ENCODE results near the gene MYPOP. TPM values are rescaled to one million over a fixed set of nuclear protein-coding genes. Genes with fewer than 3 reads are reported as not detected.

The MYPOP gene, protein sequence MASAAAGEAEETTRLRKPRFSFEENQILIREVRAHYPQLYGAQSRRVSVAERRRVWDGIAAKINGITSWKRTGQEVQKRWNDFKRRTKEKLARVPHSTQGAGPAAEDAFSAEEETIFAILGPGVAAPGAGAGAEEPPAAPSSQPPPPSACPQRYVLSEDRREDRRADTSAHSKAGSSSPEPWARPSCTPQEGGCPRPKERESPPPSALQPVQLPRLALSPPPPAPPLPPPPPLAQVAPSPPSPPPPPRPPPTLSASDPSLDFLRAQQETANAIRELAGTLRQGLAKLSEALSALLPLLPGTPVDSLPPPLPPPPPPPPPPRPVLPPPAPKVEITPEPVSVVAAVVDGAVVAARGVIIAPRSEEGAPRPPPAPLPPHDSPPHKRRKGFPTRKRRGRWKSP
- total RNA-seq: 1.1 TPM

DNA sequence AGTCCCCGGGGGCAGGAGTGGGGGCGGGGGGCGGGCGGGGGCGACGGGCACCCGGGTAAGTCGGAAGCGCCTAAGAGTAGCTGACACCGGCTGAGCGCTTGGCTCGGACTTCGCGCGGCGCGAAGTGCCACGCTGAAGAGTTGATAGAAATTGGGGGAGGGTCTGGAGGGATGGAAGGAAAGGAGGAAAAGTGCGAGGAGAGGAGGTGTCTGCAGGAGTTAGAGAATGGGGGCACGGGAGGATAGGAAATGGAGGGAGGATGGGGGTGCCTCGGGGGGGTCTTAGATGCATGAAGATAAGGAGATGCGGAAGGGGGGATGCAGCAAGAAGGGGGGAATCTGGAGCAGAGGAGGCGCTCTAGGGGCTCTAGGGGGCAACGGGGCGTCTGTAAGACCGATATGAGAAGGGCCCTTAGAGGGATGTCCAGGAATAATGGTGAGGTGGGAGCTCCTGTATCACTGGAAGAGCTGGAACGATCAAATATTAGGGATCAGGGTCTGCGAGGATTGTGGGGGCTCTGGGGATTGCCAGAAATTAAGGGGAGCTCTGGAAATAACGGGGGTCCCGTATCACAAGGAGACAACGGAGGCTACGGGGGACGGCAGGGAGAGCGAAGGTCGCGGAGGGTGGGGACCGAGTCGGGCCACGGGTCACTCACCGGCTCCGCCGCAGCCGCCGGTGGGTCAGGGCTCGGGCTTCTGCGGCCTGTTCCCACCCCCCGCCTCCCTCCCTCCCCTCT is at the start of gene MYPOP:
Gene MYPOP (minus strand): TSS at position 702 of the 739 bp plus-strand sequence. CDS start 840 bp downstream, outside the sequence.
- no peak for DNase-seq

DNA sequence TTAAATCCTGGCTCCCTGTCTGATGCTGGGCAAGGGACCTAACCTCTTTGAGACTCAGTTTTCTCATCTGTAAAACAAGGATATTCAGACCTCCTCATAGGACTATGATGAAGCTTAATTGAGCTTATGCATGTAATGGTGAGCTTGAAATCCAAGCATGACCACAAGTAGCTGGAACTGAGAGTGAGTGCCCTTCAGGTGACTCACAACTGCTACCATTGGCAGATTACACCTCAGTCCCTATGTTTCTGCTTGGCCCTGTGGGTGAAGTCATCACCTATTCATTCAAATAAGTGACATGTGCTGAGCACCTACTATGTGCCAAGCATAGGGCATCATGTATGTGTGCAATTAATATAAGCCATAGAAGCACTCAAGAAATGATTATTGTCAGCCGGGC is 45.5 kb upstream of the MYPOP start:
- DNase-seq: no peak

DNA sequence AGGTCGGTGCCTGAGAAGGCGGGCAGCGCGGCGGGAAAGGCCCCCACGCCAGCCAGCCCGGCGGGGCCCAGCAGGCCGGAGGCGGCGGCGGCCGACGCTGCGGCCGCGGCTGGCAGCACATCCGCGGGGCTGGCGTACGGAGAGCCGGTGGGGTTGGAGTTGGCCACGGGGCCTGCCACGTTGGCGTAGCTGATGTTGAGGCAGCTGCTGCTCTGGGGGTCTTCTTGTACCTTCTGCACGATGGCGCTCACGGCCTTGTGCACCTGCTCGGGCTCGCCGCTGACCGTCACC is 38.0 kb upstream of the MYPOP start:
- no peak for DNase-seq

DNA sequence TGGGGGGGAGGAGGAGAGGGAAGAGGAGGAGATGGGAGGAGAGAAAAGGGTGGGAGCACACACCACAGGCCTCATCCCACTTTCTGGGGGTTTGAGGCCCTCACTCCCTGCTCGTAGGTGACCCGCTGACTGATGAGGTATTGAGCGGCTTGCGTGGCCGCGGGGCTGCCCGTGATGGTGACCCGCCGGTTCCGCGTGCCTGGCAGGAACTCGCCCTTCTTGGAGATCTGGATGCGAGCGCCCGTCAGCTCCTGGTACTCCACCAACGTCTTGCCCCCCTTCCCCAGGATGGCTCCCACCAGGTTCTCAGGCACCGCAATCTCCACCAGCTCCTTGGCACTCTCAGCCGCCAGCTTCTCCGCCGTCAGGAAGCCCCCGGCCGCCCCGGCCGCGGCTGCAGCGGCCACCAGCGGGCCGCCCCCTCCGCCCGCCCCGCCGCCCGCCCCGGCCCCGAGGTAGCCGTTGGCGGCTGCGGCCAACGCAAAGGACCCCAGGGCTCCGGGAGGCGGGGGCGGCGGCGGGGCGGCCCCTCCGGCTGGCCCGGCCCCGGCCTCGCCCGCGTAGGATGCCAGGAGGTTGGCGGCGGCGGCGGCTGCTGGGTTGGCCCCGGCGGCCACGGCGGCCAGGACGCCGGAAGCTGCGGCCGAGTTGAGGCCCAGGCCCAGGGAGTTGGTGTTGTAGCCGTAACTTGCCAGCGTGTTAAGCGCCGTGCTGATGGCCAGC is 37.5 kb upstream of the MYPOP start:
- no peak for DNase-seq

DNA sequence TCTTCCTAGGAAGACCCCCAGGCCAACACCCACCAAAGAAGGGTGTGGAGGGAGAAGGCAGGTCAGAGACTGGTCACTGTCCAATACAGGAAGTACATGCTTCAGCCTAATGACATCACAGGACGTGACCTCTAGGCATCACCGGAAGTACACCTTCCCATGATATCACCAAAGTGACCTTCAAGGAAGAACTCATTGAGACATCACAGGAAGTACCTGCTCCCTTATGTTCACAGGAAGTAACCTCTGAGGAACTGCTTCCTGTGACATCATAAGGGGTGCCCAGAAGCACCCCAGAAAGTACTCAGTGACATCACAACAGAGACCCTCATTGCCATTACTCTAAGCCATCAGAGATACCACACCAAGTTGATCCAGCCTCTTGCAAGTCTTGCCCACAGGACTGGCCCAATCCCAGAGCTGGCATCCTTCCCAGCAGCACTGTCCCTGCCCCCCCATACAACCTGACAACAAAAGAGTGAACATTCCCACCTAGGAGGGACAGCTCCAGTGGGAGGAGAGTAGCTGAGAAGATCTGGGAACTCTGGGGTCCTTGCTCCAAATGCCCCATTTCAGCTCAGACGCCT is 36.4 kb upstream of the MYPOP start:
- no peak for DNase-seq

DNA sequence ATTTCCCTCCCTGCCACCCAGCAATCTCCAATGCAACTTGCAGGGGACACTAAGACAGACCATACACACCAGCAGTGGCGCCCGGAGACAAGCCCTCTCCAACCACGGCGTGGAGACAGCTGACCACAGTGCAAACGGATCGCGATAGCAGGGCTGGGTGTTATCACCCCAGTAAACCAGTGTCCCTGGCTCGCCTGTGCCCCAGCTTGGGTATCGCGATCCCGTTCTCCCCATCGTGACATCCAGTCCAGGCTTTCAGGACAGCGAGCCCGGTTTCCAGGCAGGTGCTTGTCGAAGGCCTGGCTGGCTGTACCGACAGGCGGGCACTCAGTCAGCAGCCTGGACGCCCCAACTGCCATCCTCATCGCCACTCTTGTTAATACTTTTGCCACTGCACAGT is 32.9 kb upstream of the MYPOP start:
- DNase-seq: no peak

DNA sequence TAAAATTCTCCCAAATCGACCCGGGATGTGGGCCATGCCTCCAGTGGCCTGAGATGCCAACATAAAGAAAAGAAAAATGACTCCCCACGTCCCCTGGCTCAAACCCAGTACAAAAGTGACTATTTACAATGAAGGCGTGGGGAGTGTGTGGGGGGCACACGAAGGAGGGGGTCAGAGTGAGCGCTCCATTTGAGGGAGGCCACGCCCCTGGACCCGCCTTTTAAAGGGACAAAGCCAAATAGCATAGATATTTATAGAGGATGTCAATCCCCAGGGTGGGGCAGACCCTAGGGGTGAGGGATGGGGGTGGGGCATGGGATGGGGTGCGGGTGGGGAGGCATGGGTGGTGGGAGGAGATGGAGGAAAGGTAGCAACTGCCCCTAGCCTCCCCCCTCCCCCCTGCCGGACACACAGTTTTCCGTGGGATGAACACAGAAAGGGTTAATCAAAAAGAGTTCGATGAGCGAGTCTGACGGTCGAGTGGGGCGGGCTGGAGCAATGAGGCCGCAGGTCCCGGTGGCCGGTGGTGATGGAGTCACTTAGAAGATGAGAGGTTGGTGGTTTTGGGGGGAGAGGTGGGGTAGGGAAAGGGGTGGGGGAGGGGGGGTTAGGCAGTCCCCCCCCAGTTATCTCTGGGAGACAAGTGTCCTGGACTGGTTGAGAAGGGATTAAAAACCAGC is 32.3 kb upstream of the MYPOP start:
- DNase-seq: no peak

DNA sequence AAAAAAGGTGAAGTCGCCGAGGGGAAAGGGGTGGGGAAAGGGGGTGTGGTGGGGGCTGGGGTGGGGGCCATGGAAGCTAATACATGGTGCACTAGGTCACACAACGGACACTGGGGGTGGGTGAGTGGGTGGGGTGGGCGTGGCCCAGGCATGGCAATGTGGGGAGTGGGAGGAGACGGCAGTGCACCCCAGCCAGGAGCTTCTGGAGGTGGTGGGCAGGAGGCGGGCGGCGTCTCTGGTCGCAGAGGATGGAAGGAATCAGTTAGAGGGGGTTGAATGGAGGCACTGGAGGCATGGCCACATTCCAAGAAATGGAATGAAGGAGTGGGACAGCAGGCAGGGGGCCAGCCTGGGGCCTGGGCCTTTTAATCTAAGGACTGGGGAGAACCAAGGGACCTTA is 31.3 kb upstream of the MYPOP start:
- DNase-seq: no peak

DNA sequence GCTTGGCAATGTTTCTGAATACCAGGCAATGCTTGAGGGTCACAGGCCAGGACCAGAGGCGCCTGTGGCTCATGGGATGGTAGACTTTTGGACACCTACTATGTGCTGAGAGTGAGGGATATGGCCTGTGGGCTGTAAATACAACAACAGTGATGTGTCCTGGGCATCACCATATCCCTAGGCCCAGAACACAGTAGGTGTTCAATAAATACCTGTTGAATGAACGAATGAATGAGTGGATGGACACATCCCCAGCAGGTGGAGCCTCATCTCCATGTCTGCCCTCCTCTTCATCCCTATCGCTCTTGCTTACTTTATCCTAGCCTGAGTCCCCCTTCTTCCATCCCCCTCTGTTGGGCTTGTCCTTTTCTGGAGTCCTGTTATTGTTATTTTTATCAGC is 28.6 kb upstream of the MYPOP start:
- no peak for DNase-seq

DNA sequence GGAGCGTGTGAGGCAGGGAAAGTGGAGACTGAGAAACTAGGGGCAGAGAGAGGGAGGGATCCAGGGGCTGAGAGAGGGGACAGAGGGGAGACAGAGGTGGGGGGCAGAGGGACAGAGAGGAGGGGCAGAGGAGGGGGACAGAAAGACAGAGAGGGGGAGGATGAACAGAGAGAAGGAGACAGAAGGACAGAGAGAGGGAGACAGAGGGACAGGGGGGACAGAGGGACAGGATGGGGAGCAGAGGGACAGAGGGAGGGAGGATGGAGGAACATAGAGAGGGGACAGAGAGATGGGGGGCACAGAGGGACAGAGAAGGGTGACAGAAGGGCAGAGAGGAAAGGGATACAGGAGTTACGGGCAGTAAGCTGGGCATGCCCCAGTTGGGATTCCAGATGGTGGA is 26.8 kb upstream of the MYPOP start:
- no peak for DNase-seq

DNA sequence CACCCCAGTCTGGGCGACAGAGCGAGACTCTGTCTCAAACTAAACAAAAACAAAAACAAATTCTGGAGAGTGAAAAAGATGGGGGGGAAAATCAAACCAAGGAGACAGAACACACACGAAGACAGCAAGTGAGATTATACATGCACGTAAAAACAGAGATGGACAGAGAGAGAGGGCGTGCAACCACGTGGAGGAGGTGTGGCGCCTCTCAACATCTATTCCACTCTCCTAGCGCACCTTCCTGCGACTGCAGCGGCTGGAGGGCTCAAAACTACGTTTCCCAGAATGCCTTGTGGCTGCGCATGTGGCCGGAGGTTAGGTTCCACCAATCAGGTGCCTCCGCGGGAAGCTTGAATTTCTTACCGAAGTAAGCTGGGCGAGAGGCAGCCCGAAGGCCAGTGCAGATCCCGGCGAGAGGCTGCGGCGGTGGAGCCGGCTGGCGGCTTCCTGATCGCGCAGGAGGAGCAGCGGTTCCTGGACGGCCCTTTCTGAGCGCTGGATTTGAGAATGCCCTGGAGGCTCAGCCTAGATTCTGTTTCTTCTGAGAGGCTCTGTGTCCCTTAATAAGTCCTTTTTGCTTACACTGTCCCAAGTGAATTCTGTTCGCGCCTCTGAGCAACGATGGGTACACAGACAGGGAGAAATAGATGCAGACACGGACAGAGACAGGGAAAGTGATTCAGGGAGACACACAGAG is 25.3 kb upstream of the MYPOP start:
- DNase-seq: peak; percentile 59

DNA sequence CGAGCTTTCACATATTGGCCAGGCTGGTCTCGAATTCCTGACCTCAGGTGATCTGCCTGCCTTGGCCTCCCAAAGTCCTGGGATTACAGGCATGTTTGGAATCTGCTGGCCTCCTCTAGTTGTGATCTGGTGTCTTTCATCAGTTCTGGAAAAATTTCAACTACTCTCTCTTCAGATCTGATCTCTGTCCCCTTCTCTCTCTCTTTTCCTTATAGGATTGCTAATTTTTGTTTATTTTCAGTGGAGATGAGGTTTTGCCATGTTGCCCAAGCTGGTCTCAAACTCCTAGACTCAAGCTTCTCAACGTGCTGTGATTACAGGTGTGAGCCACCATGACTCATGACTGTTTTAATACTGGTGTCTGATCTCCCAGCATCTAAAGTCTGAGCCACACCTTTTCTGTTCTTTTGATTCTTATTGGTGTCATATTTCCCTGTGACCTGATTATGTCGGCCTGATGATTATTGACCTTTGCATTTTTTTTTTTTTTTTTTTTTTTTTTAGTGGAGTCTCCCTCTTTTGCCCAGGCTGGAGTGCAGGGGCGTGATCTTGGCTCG is 22.6 kb upstream of the MYPOP start:
- DNase-seq: no peak

DNA sequence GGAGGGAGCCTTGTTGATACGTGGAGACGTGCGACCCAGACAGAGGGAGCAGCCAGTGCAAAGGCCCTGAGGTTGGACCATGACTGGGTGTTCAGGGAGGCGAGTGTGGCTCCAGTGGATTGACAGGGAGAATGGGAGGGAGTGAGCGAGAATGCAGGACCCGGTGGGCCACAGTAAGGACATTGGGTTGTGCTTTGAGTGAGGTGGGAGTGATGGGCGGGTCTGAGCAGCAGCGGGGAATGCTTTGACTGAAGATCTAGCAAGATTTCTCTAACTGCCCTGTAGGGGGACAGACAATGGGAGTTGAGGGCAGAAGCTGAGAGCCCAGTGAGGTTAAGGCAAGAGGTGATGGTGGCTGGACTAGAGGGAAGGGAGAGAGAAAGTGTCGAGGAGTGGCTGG is 19.9 kb upstream of the MYPOP start:
- no peak for DNase-seq

DNA sequence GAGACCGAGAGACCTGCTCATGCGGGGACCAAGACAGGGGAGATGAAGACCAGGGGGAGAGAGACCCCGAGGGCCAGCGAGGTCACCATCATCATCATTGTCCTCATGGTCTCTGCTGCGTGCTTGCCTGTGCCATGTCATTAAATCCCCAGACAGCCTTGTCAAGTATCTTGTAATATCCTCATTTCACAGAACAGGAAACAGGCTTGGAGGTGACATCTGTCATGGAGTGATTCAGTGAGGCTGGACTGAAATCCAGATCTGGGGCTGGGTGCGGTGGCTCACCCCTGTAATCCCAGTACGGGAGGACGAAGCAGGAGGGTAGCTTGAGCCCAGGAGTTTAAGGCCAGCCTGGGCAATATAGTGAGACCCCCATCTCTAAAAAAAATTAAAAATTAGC is 18.0 kb upstream of the MYPOP start:
- DNase-seq: no peak

DNA sequence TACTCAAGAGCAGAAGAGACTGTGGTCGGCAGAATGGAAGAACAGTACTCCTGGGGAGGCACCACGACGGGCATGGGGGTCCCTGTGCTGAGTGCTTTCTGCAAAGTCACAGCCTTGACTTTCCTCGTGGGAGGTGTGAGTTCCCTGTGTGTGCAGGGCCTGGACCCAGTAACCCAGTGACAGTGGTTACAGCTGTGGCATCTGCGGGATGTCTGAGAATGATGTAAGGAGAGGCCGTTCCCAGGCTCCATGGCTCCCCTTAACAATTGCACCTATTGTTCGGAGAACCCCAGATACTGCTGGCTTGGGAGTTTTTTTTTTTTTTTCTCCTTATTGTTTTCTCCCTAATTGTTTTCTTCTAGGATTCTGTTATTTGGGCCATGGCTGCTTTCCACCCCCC is 17.3 kb upstream of the MYPOP start:
- no peak for DNase-seq

DNA sequence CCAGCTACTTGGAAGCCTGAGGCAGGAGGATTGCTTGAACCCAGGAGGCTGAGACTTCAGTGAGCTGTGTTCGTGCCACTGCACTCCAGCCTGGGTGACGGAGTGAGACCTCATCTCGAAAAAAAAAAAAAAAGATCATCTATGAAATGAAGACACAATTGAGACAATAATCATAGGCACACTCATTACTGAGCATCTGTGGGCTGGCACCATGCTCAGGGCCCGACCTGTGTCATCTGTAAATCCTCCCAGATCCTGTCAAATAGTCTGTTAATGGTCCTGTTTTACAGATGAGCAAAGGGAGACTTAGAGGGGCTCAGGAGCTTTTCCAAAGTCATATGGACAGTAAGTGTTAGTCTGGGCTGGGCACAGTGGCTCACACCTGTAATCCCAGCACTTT is 16.3 kb upstream of the MYPOP start:
- no peak for DNase-seq

DNA sequence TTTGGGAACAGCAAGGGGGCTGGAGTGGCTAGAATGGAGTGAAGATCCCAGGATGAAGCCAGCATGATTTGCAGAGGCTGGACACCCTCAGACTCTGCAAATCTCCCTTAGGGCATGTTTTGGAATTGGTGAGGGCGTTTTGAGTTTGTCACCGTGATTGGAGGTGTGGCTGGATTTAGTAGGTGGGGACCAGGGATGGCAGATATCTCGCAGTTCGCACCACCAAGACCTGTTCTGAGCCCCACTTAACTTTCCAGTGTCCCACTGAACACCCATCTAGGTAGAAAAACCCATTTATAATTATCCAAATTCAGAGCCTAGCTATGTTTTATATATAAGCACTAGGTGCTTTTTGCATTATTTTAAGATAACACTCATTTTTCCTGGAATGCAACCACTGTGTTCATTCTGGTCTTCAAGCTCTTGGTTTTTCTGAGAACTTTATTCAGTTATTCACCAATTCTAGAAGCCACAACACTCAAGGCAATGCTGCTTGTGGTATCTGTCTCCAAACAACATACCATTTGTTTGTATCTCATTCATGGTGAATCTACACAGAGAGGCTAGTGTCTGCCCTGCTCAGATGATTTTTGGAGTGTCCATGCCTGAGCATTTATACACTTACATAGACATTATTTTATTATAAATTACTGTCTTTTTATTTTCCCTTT is 15.1 kb upstream of the MYPOP start:
- no peak for DNase-seq

DNA sequence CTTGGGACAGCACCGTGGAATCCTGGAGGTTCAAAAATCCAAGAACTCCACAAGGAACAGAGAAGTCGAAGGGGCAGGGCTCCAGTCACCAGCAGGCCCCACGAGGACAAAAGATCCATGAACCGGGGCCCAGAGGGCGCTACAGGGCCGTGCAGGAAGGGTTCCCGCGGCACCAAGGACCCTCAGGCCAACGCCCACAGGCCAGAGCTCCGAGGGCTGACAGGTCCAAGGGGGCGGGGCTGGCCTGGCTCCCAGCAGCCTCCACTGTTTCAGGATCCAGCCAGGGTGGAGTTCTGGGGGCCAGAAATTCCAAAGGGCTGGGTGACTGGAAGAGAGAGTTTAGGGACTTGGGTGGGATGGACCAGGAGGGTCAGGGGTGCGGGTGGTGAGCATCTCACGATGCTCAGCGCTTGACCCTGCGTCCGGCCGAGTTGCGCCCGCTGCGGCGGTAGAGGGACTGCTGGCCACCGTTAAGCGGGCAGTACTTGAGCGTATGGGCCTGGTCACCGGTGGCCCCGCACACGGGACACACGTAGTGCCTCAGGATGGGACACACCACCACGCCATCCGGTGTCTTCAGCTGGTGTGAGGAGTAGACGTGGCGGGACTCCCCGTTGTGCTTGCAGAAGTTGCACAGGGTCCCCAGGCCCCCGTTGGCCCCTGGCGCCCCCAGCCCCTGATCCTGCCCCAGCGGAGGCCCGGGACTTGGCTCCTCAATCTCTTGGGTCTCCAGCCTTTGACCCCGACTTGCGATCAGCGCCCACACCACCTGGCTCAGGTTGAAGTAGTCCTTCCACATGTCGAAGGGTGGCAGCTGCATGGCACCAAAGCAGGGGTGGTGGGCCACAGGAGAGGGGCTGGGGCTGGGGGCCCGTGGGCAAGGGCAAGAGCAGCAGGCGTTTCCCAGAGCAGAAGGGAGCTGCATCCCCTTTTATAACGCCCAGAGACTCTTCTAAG is 11.7 kb upstream of the MYPOP start, which contains the start of gene NANOS2:
Gene NANOS2 (minus strand): TSS at position 905 of the 957 bp plus-strand sequence. CDS start 85 bp downstream, at position 820.
- no peak for DNase-seq

DNA sequence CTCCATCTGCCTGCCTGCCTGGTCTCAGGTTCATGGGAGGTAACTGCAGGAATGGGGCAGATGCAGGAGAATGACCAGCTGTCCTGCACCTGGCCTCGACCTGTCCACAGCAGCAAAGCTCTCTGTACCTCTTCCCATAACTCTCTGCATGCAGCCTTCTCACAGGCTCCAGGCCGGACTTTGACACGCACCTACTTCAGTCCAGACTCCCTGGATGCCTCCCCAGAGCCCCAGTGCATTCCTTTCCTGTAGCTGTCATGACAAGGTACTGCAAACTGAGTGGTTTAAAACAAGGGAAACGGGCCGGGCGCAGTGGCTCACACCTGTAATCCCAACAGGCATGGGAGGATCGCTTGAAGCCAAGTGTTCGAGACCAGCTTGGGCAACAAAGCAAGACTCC is 8.9 kb upstream of the MYPOP start:
- no peak for DNase-seq

DNA sequence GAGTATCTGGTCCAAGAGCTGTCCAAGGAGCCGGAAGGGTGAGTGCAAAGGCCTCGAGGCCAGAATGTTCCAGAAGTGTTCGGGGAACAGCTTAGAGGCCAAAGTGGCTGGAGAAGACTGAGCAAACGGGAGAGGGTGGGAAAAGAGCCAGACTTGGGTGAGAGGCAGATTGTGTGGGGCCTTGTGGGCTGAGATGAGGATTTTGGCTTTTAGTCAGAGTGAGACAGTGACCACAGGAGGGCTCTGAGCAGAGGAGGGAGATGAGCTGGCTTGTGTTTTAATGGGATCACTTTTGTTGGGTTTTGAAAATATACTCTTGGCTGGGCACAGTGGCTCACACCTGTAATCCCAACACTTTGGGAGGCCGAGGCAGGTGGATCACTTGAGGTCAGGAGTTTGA is 6.5 kb upstream of the MYPOP start:
- no peak for DNase-seq

Data from skin of body (tissue), 2 donors.